Lung microvascular endothelial cell (primary cell): ENCODE results near the gene RPSA. TPM values are rescaled to one million over a fixed set of nuclear protein-coding genes. Genes with fewer than 3 reads are reported as not detected.
"Not testable (repeated sequence)": the region's sequence is repeated elsewhere in the genome, so short reads cannot be mapped to it uniquely, and the experiment has no call there.

Experiments
- DNase-seq, 2 donors: peaks; one replicate each; pipeline versions ENCODE4 v3.0.0 to v3.0.0-alpha.2; 2010; ENCODE audit warnings: low read depth in 2 of 2
- total RNA-seq: library from RNA; depleted of rRNA; stranded (reverse); fragments of >200 nt; gene quantifications from 2 replicates; pipeline ENCODE4 v1.2.1, GENCODE V29; 2014

RPSA gene
- total RNA-seq, 1 donor from 2014 or later, result 1,101 TPM

DNA sequence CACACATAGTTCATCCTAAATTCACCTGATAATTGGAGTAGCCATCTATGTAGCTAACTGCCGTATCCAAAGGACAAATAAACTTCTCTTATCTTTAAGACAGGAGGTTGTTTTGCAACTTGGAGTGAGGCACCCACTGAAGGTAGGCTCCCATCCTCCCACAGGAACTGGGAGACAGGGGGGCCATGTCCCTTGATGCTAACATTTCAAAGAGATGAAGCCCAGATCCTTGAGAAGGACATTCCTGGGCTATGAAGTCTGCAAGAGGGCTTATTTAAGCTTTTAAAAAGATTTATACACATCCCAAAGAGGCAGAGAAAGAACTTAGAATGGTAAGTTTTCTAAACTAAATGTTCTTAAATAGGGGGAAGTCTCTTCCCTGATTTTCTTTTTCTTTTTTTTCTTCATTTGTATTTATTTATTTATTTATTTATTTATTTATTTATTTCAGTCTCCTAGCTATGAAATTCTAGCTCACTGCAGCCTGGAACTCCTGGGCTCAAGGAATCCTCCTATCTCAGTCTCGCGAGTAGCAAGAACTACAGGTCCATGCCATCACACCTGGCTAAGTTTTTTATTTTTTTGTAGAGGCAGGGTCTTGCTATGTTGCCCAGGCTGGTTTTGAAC, 48.2 kb downstream of the RPSA start:
- DNase-seq, result no peak

- DNase-seq, result no peak
Measured at GRCh38 chr3:39456159-39456558, 49.6 kb downstream of the RPSA start.

DNA sequence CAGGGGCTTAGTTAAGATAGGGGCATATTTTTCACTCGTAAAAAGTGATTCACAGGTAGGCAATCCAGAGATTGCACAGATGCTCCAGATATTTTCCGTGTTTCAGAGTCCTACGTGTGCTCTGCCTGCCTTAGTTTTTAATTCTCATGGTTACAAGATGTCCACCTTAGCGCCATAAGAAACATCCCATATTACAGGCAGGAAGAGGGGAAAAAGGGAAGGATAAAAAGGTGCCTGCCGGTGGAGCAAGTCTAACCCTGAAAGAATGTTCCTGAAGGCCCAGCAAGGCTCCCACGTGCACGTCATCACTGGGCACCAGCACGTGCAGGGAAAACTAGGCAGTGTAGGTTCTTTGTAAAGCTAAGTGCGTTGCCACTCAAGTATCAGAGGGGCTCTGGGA, 50.8 kb downstream of the RPSA start:
- DNase-seq, result no peak

- DNase-seq, result not testable (repeated sequence)
Measured at GRCh38 chr3:39458579-39458978, 52.1 kb downstream of the RPSA start.

DNA sequence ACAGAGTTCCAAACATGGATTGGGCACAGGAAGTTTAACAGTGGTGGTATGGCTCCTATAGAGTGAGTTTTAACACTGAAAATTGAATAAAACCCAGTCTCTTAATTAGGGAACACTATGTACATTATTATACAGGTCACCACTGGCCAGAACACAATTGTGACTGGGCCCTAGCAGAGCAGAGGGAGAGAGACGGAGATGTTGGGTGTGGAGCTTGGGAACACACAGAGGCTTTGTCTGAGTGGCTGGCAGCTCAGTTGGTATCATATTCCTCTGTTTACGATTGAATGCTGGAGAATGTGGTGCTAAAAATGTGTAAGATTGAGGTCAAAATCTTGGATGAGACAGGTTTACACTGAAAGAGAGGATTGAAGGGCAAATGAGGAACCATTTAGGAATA, 54.2 kb downstream of the RPSA start:
- no peak for DNase-seq

Other genes starting within 250 kb of the RPSA start
- not detected in 2 replicates for gene XIRP1, start 214.1 kb upstream of the RPSA start, total RNA-seq
- gene CX3CR1, start 126.7 kb upstream of the RPSA start, total RNA-seq, result not detected in 2 replicates
- not detected in 2 replicates for gene CCR8, start 77.0 kb upstream of the RPSA start, total RNA-seq
- gene SLC25A38, start 23.4 kb upstream of the RPSA start, total RNA-seq, result 13.7 and 16.1 TPM in 2 replicates
- gene MOBP, start 61.0 kb downstream of the RPSA start, total RNA-seq, result under 0.01 TPM in 1 of 2 replicates, not detected in the other